SKM-1 treated with dmso at 0.1 percent for 144 hours (cell line): Measurements from ENCODE around the gene ZNF438.
A peak's percentile ranks its signal among the peaks of the same experiment; 100 is the strongest.

Experiments
- DNase-seq: peaks from one replicate; lab custom pipeline; 2025; ENCODE audit not compliant: unreplicated experiment; lab: John Stamatoyannopoulos, UW

Gene ZNF438

GRCh38 chr10:30830315-30831230, 201.1 kb downstream of the ZNF438 start:
- DNase-seq: no peak

GRCh38 chr10:30829901-30830300, 201.8 kb downstream of the ZNF438 start:
- no peak for DNase-seq

GRCh38 chr10:30828680-30829079, 203.0 kb downstream of the ZNF438 start:
- no peak for DNase-seq

- no peak for DNase-seq
Measured at GRCh38 chr10:30828164-30828563, 203.5 kb downstream of the ZNF438 start.

- DNase-seq: no peak
Measured at GRCh38 chr10:30827531-30828120, 204.0 kb downstream of the ZNF438 start.

- DNase-seq: no peak
Measured at GRCh38 chr10:30826679-30827078, 205.0 kb downstream of the ZNF438 start.

GRCh38 chr10:30825495-30825894, 206.2 kb downstream of the ZNF438 start:
- no peak for DNase-seq

GRCh38 chr10:30825022-30825421, 206.6 kb downstream of the ZNF438 start:
- no peak for DNase-seq

GRCh38 chr10:30823651-30824050, 208.0 kb downstream of the ZNF438 start:
- no peak for DNase-seq

GRCh38 chr10:30822693-30823465, 208.8 kb downstream of the ZNF438 start:
- no peak for DNase-seq

GRCh38 chr10:30821994-30822692, 209.5 kb downstream of the ZNF438 start:
- no peak for DNase-seq

GRCh38 chr10:30821261-30821993, 210.2 kb downstream of the ZNF438 start:
- no peak for DNase-seq

- DNase-seq: no peak
Measured at GRCh38 chr10:30820261-30820991, 211.2 kb downstream of the ZNF438 start.

- no peak for DNase-seq
Measured at GRCh38 chr10:30819341-30820181, 212.1 kb downstream of the ZNF438 start.

GRCh38 chr10:30818854-30819253, 212.8 kb downstream of the ZNF438 start:
- DNase-seq: no peak

- peak; percentile 44 for DNase-seq
Measured at GRCh38 chr10:30818010-30818660, 213.5 kb downstream of the ZNF438 start.

- no peak for DNase-seq
Measured at GRCh38 chr10:30817541-30817940, 214.1 kb downstream of the ZNF438 start.

- DNase-seq: no peak
Measured at GRCh38 chr10:30816820-30817171, 214.9 kb downstream of the ZNF438 start.
